D721Med (cell line): ENCODE results near the gene FERMT3.

Source experiments
- DNase-seq: peaks from one replicate; pipeline ENCODE4 v3.0.0; 2011; ENCODE audit warnings: low spot score; ENCODE audit not compliant: insufficient read length
- FAIRE-seq: peaks from 2 replicates; lab custom pipeline; 2011; peaks lifted over from hg19 to GRCh38; lab: Jason Lieb, UNC
- CTCF ChIP-seq: IDR thresholded peaks from 2 replicates; pipeline ENCODE4 v1.5.1; 2012; ENCODE audit warnings: mild to moderate bottlenecking, control low read depth; ENCODE audit not compliant: insufficient read depth; ENCODE audit errors: missing control alignments

Gene FERMT3

GRCh38 chr11:64211181-64211872 is 4.8 kb downstream of the FERMT3 start:
- FAIRE-seq, result no peak
- no peak for TF ChIP-seq CTCF
- DNase-seq, result no peak

- FAIRE-seq (no peak), DNase-seq (no peak)
- TF ChIP-seq CTCF, result peak; percentile 10
These were observed 10.4 kb downstream of the FERMT3 start for GRCh38 chr11:64216879-64217278.

GRCh38 chr11:64218628-64219353 is 12.3 kb downstream of the FERMT3 start:
- no peak for TF ChIP-seq CTCF
- DNase-seq, result no peak
- no peak for FAIRE-seq

- TF ChIP-seq CTCF, result no peak
- DNase-seq (no peak), FAIRE-seq (no peak)
These were observed 12.8 kb downstream of the FERMT3 start for GRCh38 chr11:64219354-64219684.

GRCh38 chr11:64219755-64220154 is 13.2 kb downstream of the FERMT3 start:
- FAIRE-seq (no peak), DNase-seq (no peak)
- TF ChIP-seq CTCF, result no peak

- FAIRE-seq, result no peak
- DNase-seq, result no peak
- TF ChIP-seq CTCF, result no peak
These were observed 13.8 kb downstream of the FERMT3 start for GRCh38 chr11:64220271-64220670.

- DNase-seq (no peak), FAIRE-seq (no peak)
- TF ChIP-seq CTCF, result no peak
These were observed 14.3 kb downstream of the FERMT3 start for GRCh38 chr11:64220798-64221197.
